Immature natural killer cell (primary cell): ENCODE measurements around the gene PRKCA. TPM values are rescaled to one million over a fixed set of nuclear protein-coding genes. Genes with fewer than 3 reads are reported as not detected.

Experiments used
- DNase-seq, 3 donors: peaks; one replicate each; pipeline ENCODE4 v3.0.0; 2022; ENCODE audit warnings: mixed read lengths in 1 of 3
- H3K27ac Mint-ChIP-seq, 6 donors: one replicate each; pipeline ENCODE4 v1.8.0; 2020; ENCODE audit warnings: mixed read lengths in 6 of 6, mild to moderate bottlenecking in 5 of 6, inconsistent platforms in 4 of 6, moderate library complexity in 3 of 6
- H3K27me3 Mint-ChIP-seq, 3 donors: one replicate each; pipeline ENCODE4 v1.8.0; 2020 to 2021; ENCODE audit warnings: low read depth in 3 of 3, mild to moderate bottlenecking in 3 of 3, mixed read lengths in 3 of 3, moderate library complexity in 3 of 3, inconsistent platforms in 1 of 3
- H3K36me3 Mint-ChIP-seq, 3 donors: one replicate each; pipeline ENCODE4 v1.8.0; 2020; ENCODE audit warnings: mixed read lengths in 3 of 3, inconsistent platforms in 2 of 3, mild to moderate bottlenecking in 2 of 3
- H3K4me1 Mint-ChIP-seq, 2 donors: one replicate each; pipeline ENCODE4 v1.8.0; 2020; ENCODE audit warnings: inconsistent platforms in 2 of 2, mild to moderate bottlenecking in 2 of 2, mixed read lengths in 2 of 2, moderate library complexity in 1 of 2
- H3K4me3 Mint-ChIP-seq, 5 donors: one replicate each; pipeline ENCODE4 v1.8.0; 2020; ENCODE audit warnings: mild to moderate bottlenecking in 5 of 5, mixed read lengths in 5 of 5, inconsistent platforms in 3 of 5, moderate library complexity in 3 of 5
- H3K9me3 Mint-ChIP-seq, 6 donors: one replicate each; pipeline ENCODE4 v1.8.0; 2020; ENCODE audit warnings: mild to moderate bottlenecking in 6 of 6, mixed read lengths in 6 of 6, inconsistent platforms in 4 of 6, moderate library complexity in 3 of 6
- polyA plus RNA-seq, 3 donors: library from polyadenylated mRNA; unstranded; fragments of 300-500 nt; fragmentation: Illumina TruSeq; gene quantifications; one replicate each; pipeline ENCODE4 v1.2.3, GENCODE V29; 2021

The PRKCA gene
- polyA plus RNA-seq, 3 donors from 2014 or later, result 0.18 to 1.3 (median 0.28) TPM

- no peaks in the 10 kb centered on the region for H3K4me1 Mint-ChIP-seq
- no peak overlapping the region for H3K27ac Mint-ChIP-seq
- H3K4me3 Mint-ChIP-seq, result no peak overlapping the region
- peaks cover 0 to 1% (median 0%) of the 10 kb centered on the region in 6 donors for H3K9me3 Mint-ChIP-seq
- H3K36me3 Mint-ChIP-seq, result peaks cover 0 to 10% (median 10%) of the 10 kb centered on the region in 3 donors
- no peak for DNase-seq
- peaks cover 0 to 2% (median 0%) of the 10 kb centered on the region in 3 donors for H3K27me3 Mint-ChIP-seq
Measured at GRCh38 chr17:66749217-66749832, 446.9 kb downstream of the PRKCA start.

- Mint-ChIP-seq H3K27ac (no peak overlapping the region), H3K4me3 (no peak overlapping the region), H3K4me1 (no peaks in the 10 kb centered on the region), H3K27me3 (peaks cover 0 to 2% (median 0%) of the 10 kb centered on the region in 3 donors), H3K9me3 (peaks cover 0 to 1% (median 0%) of the 10 kb centered on the region in 6 donors), H3K36me3 (peaks cover 0 to 17% (median 13%) of the 10 kb centered on the region in 3 donors)
- no peak for DNase-seq
Measured at GRCh38 chr17:66750116-66750515, 447.7 kb downstream of the PRKCA start.

- H3K27ac Mint-ChIP-seq, result no peak overlapping the region
- H3K4me1 Mint-ChIP-seq, result no peaks in the 10 kb centered on the region
- H3K9me3 Mint-ChIP-seq, result peaks cover 0 to 1% (median 0%) of the 10 kb centered on the region in 6 donors
- H3K36me3 Mint-ChIP-seq, result peaks cover 0 to 17% (median 12%) of the 10 kb centered on the region in 3 donors
- no peak for DNase-seq
- peaks cover 0 to 2% (median 0%) of the 10 kb centered on the region in 3 donors for H3K27me3 Mint-ChIP-seq
- no peak overlapping the region for H3K4me3 Mint-ChIP-seq
Measured at GRCh38 chr17:66750781-66751543, 448.5 kb downstream of the PRKCA start.

DNA sequence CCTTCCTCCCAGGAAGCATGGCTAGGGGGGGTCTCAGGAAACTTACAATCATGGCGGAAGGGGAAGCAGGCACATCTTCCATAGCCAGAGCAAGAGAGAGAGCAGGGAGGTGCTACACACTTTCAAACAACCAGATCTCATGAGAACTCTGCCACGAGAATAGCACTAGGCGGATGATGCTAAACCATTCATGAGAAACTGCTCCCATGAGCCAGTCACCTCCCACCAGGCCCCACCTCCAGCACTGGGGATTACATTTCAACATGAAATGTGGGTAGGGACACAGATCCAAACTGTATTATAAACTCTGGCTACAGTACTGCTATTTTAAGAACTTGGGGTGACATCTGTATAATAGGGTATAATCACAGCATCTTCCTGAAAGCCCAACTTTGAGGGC lies 449.4 kb downstream of the PRKCA start:
- peaks cover 0 to 18% (median 12%) of the 10 kb centered on the region in 3 donors for H3K36me3 Mint-ChIP-seq
- H3K27ac Mint-ChIP-seq, result no peak overlapping the region

GRCh38 chr17:66752411-66752810 lies 450.0 kb downstream of the PRKCA start:
- peaks cover 0 to 6% (median 0%) of the 10 kb centered on the region in 3 donors for H3K27me3 Mint-ChIP-seq
- no peak for DNase-seq
- H3K27ac Mint-ChIP-seq, result no peak overlapping the region
- no peak overlapping the region for H3K4me3 Mint-ChIP-seq
- no peaks in the 10 kb centered on the region for H3K4me1 Mint-ChIP-seq
- peaks cover 0 to 1% (median 0%) of the 10 kb centered on the region in 6 donors for H3K9me3 Mint-ChIP-seq
- H3K36me3 Mint-ChIP-seq, result peaks cover 0 to 24% (median 12%) of the 10 kb centered on the region in 3 donors

More for the DNA sequence above, 449.4 kb downstream of the PRKCA start:
- Mint-ChIP-seq H3K4me1 (no peaks in the 10 kb centered on the region), H3K9me3 (peaks cover 0 to 1% (median 0%) of the 10 kb centered on the region in 6 donors), H3K27me3 (peaks cover 0 to 2% (median 0%) of the 10 kb centered on the region in 3 donors), H3K4me3 (no peak overlapping the region)
- DNase-seq, result no peak

GRCh38 chr17:66753126-66753920 lies 450.9 kb downstream of the PRKCA start:
- H3K27ac Mint-ChIP-seq, result no peak overlapping the region
- peaks cover 0 to 24% (median 12%) of the 10 kb centered on the region in 3 donors for H3K36me3 Mint-ChIP-seq
- peaks cover 0 to 6% (median 0%) of the 10 kb centered on the region in 3 donors for H3K27me3 Mint-ChIP-seq
- DNase-seq, result no peak
- no peaks in the 10 kb centered on the region for H3K4me1 Mint-ChIP-seq
- H3K9me3 Mint-ChIP-seq, result peaks cover 0 to 1% (median 0%) of the 10 kb centered on the region in 6 donors
- no peak overlapping the region for H3K4me3 Mint-ChIP-seq

DNA sequence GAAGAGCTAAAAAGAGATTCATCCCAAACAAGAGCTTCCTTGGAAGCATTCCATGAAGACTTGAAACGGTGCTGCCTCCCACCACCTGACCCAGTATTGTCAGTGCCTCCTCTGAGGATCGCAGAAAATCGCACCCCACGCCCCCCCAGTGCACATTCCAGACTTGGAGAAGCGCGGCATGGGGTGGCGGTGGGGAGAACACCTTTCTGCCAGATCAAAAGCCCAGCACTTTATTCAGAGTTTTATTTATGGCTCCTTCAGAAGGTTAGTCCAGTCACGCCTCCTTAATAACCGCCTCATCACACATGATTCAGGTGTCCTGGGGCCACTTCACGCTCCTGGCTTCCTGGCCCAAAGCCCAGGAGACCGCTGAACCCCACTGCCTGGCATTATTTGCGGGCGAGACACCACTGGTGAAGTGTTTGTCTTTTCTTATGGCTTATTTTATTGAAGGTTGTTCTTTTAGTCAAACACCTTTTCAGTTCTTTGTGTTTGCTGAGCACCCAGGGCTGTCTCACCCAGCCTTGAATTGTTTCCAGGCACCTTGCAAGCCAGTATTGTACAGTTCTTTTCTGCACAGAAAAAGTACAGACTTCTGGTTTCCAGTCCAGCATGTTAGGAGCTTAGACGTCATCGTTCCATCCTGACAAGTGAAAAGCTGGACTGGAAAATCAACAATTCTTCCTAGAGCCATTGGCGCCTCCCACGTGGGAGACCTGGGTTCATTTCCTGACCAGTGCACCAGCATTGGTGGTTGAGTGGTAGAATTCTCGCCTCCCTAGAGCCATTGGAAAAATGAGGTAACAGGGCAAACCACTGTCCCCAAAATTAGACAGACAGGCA lies 452.9 kb downstream of the PRKCA start:
- Mint-ChIP-seq H3K9me3 (peaks cover 0 to 1% (median 0%) of the 10 kb centered on the region in 6 donors), H3K4me3 (no peak overlapping the region), H3K36me3 (peaks cover 0 to 21% (median 8%) of the 10 kb centered on the region in 3 donors), H3K27ac (no peak overlapping the region), H3K4me1 (no peaks in the 10 kb centered on the region), H3K27me3 (peaks cover 0 to 4% (median 0%) of the 10 kb centered on the region in 3 donors)
- DNase-seq, result no peak

DNA sequence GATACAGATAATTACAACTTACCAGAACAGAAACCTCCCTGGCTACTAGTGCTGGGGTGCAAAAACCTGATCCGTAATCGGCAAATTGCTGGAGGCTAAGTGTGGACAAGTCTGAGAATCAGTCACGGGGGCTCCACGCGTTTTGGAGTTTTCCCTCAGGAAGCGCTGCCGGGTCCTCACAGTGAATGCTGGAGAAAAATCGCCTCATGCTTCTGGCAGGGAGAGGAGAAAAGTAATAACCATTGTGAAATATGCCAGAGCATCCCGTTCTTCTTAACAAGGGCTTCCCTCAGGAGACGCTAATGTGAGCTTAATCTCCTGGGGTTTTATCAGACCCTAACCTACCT lies 453.5 kb downstream of the PRKCA start:
- Mint-ChIP-seq H3K9me3 (peaks cover 0 to 1% (median 0%) of the 10 kb centered on the region in 6 donors), H3K4me3 (no peak overlapping the region), H3K36me3 (peaks cover 0 to 20% (median 8%) of the 10 kb centered on the region in 3 donors), H3K27ac (no peak overlapping the region), H3K27me3 (peaks cover 0 to 4% (median under 1%) of the 10 kb centered on the region in 3 donors), H3K4me1 (no peaks in the 10 kb centered on the region)
- DNase-seq, result no peak

DNA sequence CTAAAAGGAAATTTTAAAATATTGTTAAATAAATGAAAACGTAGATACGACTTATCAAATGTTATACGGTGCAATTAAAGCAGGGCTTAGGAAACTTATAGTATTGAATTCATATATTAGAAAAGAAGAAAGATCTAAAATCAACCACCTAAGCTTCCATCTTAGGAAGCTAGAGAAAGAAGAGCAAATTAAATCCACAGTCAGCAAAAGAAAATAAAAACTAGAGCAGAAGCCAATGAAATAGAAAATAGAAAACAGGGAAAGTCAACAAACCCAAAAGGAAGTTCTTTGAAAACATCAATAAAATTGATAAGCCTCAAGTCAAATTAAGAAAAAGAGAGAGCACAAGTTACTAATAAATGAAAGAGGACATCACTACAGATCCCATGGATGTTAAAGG lies 457.9 kb downstream of the PRKCA start:
- Mint-ChIP-seq H3K4me1 (no peaks in the 10 kb centered on the region), H3K27ac (no peak overlapping the region), H3K4me3 (no peak overlapping the region), H3K27me3 (peaks cover 0 to 4% (median 3%) of the 10 kb centered on the region in 3 donors), H3K36me3 (peaks cover 0 to 12% (median 0%) of the 10 kb centered on the region in 3 donors), H3K9me3 (no peaks in the 10 kb centered on the region)
- no peak for DNase-seq

- no peak for DNase-seq
- H3K27me3 Mint-ChIP-seq, result peaks cover 0 to 3% (median 1%) of the 10 kb centered on the region in 3 donors
- H3K27ac Mint-ChIP-seq, result no peak overlapping the region
- H3K4me3 Mint-ChIP-seq, result no peak overlapping the region
- peaks cover 0 to 6% (median 4%) of the 10 kb centered on the region in 3 donors for H3K36me3 Mint-ChIP-seq
- no peaks in the 10 kb centered on the region for H3K9me3 Mint-ChIP-seq
- H3K4me1 Mint-ChIP-seq, result no peaks in the 10 kb centered on the region
Measured at GRCh38 chr17:66762276-66762675, 459.9 kb downstream of the PRKCA start.

DNA sequence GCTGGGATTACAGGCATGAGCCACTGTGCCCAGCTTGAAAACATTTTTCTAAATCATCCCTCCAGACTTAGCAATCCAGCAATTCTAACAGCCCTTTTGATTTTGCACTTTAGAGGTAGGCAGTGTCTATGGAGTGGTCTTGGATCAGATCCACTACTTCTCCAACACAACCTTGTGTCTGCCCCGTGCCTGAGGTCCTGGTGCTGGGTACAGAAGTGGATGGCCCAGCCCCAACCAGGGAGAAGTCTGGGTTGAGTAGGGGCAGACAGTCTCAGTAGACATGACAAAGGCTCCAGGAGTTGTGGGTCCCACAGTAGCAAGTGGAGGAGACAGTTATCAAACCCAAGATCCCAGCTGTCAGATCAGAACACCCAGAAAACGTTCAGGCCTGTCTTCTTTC lies 460.6 kb downstream of the PRKCA start:
- no peak for DNase-seq

GRCh38 chr17:66764506-66764905 lies 462.1 kb downstream of the PRKCA start:
- no peak overlapping the region for H3K4me3 Mint-ChIP-seq
- peaks cover 0 to 9% (median 5%) of the 10 kb centered on the region in 3 donors for H3K36me3 Mint-ChIP-seq
- H3K27ac Mint-ChIP-seq, result no peak overlapping the region
- H3K9me3 Mint-ChIP-seq, result no peaks in the 10 kb centered on the region
- DNase-seq, result no peak
- H3K27me3 Mint-ChIP-seq, result peaks cover 0 to 3% (median 0%) of the 10 kb centered on the region in 3 donors
- no peaks in the 10 kb centered on the region for H3K4me1 Mint-ChIP-seq

More for the DNA sequence above, 460.6 kb downstream of the PRKCA start:
- Mint-ChIP-seq H3K36me3 (peaks cover 0 to 7% (median 5%) of the 10 kb centered on the region in 3 donors), H3K4me3 (no peak overlapping the region), H3K27ac (no peak overlapping the region), H3K27me3 (peaks cover 0 to 3% (median 0%) of the 10 kb centered on the region in 3 donors), H3K4me1 (no peaks in the 10 kb centered on the region), H3K9me3 (no peaks in the 10 kb centered on the region)
